ENCODE measurements around the gene SIRPD. TPM values are rescaled to one million over a fixed set of nuclear protein-coding genes. Genes with fewer than 3 reads are reported as not detected.

The SIRPD gene
- total and polyA plus RNA-seq, 10 donors = 0.24 to 8.2 (median 2.3) TPM

Small RNA genes within 50 kb of the gene (small RNA-seq; reads per million reads assigned to genes)
- 0 to 0.07 (median 0) reads per million in 4 donors for gene RNU6-917P

Other genes starting within 250 kb of the SIRPD start
- 1 to 10 TPM; 2.1 to 7.1 (median 3.5) TPM for gene SDCBP2, start 228.6 kb downstream of the SIRPD start, total RNA-seq
- 1 to 10 TPM; 2.0 to 3.7 (median 3.0) TPM for gene SDCBP2, start 228.6 kb downstream of the SIRPD start, polyA plus RNA-seq
- gene FKBP1A, start 164.7 kb downstream of the SIRPD start, total RNA-seq = 100 to 1,000 TPM; 167 to 338 (median 260) TPM
- gene FKBP1A, start 164.7 kb downstream of the SIRPD start, polyA plus RNA-seq = 100 to 1,000 TPM; 135 to 286 (median 209) TPM
- gene NSFL1C, start 90.9 kb downstream of the SIRPD start, total RNA-seq = 10 to 100 TPM; 64.9 to 88.5 (median 71.8) TPM
- gene NSFL1C, start 90.9 kb downstream of the SIRPD start, polyA plus RNA-seq = 10 to 100 TPM; 37.1 to 51.2 (median 41.7) TPM
- gene SIRPB2, start 66.3 kb downstream of the SIRPD start, total RNA-seq = 10 to 100 TPM; 27.3 to 92.2 (median 42.1) TPM
- gene SIRPB2, start 66.3 kb downstream of the SIRPD start, polyA plus RNA-seq = 1 to 10 TPM; 2.1 to 4.7 (median 2.2) TPM
- gene SIRPB1, start 62.3 kb upstream of the SIRPD start, total RNA-seq = 10 to 100 TPM; 15.0 to 89.5 (median 50.9) TPM
- gene SIRPB1, start 62.3 kb upstream of the SIRPD start, polyA plus RNA-seq = 10 to 100 TPM in 1 of 3 donors, 1 to 10 TPM in 2; 1.4 to 18.8 (median 5.5) TPM
- gene SIRPG, start 100.1 kb upstream of the SIRPD start, total RNA-seq = 10 to 100 TPM in 3 of 7 donors, 1 to 10 TPM in 4; 5.1 to 13.2 (median 8.9) TPM
- 10 to 100 TPM in 1 of 3 donors, 1 to 10 TPM in 2; 5.2 to 13.6 (median 9.0) TPM for gene SIRPG, start 100.1 kb upstream of the SIRPD start, polyA plus RNA-seq